ENCODE measurements around the gene KRT86. TPM values are rescaled to one million over a fixed set of nuclear protein-coding genes. Genes with fewer than 3 reads are reported as not detected.

KRT86 gene
- total and polyA plus RNA-seq, 4 experiments from 2014 or later = not detected

DNA sequence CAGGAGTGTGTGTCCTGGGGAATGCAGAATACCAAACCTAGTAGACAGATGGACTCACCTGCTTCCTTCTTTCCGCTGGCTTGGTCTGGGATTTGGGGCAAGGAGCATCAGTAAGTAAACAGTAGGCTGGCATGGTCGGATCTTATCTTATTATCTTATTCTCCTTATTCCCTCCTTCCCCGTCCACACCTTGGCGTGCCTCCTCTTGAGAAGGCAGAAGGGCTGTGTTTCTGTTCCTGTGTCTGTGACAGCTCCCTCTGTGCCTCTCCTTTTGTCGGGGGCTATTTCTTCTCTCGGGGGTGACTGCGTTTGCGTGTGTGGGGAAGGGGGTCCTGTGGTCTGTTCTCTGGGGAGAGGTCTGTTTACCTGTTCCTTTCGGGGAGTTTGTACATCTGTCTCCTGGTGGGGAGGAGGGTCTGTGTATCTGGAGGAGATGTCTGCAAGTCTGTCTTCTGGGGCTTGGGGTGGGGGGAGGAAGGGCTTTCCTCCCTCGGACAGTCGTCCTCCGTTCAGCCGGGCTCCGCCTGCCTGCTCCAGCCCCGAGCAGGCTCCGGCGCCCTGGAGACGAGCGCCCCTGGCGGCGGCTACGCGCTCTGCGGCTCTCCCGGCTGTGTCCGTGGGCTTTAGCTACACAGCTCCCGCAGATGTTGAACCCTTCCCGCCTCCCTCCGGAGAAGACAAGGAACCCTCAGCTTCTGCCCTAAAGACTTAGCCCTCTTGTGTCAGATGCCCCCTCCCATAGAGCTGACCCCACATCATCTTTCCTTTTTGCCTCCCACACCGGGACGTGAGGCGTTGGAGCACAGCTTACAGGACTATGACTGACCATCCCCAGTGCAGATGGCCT, 4.4 kb downstream of the KRT86 start:
- Histone ChIP-seq H3K27me3 (ENCODE audit: insufficient read depth, low read length) (no peaks in the 10 kb centered on the region), H3K4me3 (ENCODE audit: low read length in 2 of 2) (no peak overlapping the region), H3K36me3 (ENCODE audit: insufficient read depth, low read length) (no peaks in the 10 kb centered on the region), H3K4me1 (ENCODE audit: insufficient read depth, low read length) (no peaks in the 10 kb centered on the region), H3K9me3 (ENCODE audit: control insufficient read depth in 1 of 2, low read length in 2 of 2) (no peaks in the 10 kb centered on the region), H3K27ac (ENCODE audit: low read depth, low read length) (no peak overlapping the region)
- no peaks in the 10 kb centered on the region for H3K9me3 Mint-ChIP-seq
- intact Hi-C loops (cut with micrococcal nuclease) = loop anchor here (2.0 to 5.0 kb wide), 2 partner anchors 49 to 122 kb away; no protein-coding TSS in a partner anchor
- peak; percentile 44 to 60 (median 55) for DNase-seq
- CTCF ChIA-PET (ENCODE audit: partially characterized antibody) = interaction anchor here (0.6 to 7.5 kb wide), 35 partner anchors 8 to 136 kb away, joined by 3 to 77 read pairs (median 4); partner anchors contain the start of genes KRT80 and KRT83
- POLR2A ChIA-PET (ENCODE audit: partially characterized antibody) = no interaction called here
- H3K4me3 Mint-ChIP-seq = peak overlapping the region in 5 of 8 donors; percentile 6 to 55 (median 44)
- no peak overlapping the region for H3K27ac Mint-ChIP-seq
- H3K4me1 Mint-ChIP-seq = peaks cover 3 to 5% (median 3%) of the 10 kb centered on the region in 4 donors
- H3K36me3 Mint-ChIP-seq = no peaks in the 10 kb centered on the region
- H3K27me3 Mint-ChIP-seq = peaks cover 8 to 13% of the 10 kb centered on the region in 2 donors

DNA sequence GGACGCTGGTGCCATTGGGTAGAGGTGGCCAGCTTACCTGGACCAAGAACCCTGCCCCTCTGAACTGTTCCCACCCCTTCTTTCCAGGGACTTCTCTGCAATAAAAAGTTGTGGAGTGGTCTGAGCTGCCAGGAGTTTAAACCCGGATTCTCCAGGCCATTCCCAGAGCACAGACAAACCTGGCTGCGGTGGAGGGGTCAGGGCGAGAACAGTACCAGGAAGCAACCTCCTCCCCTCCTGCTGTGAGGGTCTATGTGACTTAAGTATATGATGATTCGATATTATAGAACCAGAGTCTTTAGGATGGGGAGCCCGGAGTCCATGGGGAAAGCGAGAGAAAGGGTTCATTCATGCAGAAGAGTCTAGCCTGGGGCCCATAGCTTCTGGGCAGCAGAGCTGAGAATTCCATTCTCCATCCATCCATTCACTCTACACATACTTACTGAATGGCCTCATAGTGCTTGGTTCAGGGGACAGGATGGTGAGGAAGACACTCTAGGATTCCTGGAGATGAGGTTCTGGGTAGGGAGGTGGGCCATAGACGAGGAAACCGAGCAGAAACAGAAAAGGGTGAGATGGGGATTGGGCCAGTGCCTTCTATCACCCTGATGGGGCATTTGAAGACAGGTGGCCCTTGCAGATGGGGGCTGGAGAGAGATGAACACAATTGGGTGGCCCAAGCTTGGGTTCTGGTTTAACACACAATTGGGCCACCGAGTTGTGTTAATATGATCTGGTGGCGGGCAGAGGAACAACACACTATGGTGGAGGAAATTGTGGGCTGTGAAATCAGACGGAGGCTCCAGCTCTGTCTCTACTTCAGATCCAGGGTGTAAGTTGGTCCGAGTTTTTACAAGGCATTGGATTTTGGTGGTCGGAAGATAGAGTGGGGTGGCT, 5.2 kb downstream of the KRT86 start:
- intact Hi-C loops (cut with micrococcal nuclease) = loop anchor here (2.0 to 5.0 kb wide), 2 partner anchors 48 to 123 kb away; no protein-coding TSS in a partner anchor
- POLR2A ChIA-PET (ENCODE audit: partially characterized antibody) = no interaction called here
- no peak overlapping the region for H3K27ac Mint-ChIP-seq
- no peak for DNase-seq
- peaks cover 3 to 5% (median 3%) of the 10 kb centered on the region in 4 donors for H3K4me1 Mint-ChIP-seq
- H3K4me1 ChIP-seq (ENCODE audit: insufficient read depth, low read length) = no peaks in the 10 kb centered on the region
- H3K27me3 Mint-ChIP-seq = peaks cover 8 to 13% of the 10 kb centered on the region in 2 donors
- H3K4me3 ChIP-seq (ENCODE audit: low read length in 2 of 2) = no peak overlapping the region
- CTCF ChIA-PET (ENCODE audit: partially characterized antibody) = interaction anchor here (0.6 to 7.5 kb wide), 32 partner anchors 12 to 137 kb away, joined by 3 to 77 read pairs (median 4); partner anchors contain the start of genes KRT80 and KRT83
- no peaks in the 10 kb centered on the region for H3K9me3 Mint-ChIP-seq
- H3K9me3 ChIP-seq (ENCODE audit: control insufficient read depth in 1 of 2, low read length in 2 of 2) = no peaks in the 10 kb centered on the region
- no peaks in the 10 kb centered on the region for H3K27me3 ChIP-seq (ENCODE audit: insufficient read depth, low read length)
- no peaks in the 10 kb centered on the region for H3K36me3 ChIP-seq (ENCODE audit: insufficient read depth, low read length)
- no peaks in the 10 kb centered on the region for H3K36me3 Mint-ChIP-seq
- H3K27ac ChIP-seq (ENCODE audit: low read depth, low read length) = no peak overlapping the region
- peak overlapping the region in 1 of 8 donors; percentile 17 for H3K4me3 Mint-ChIP-seq

DNA sequence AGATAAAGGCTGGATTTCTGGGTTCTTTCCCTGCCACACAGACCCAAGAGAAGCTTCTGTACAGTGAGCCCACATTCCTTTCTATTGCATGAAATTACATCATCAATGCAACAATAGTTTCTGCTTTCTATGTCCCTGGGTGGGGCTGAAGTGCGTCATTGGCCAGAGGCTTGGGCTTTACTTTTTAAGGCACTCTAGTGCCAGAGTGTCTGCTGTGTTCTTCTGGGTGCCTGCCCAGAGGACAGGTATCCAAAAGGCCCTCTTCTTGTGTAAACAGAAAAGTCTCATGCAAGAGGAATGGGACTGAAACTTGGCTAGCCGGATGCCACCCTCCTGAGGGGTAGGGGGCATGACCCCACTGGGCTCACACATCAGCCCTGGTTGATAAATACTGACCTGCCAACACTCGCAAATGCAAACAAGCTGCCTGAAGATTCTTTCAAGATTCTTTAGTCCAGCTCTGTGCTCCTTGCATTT, 5.9 kb downstream of the KRT86 start:
- Mint-ChIP-seq H3K27me3 (peaks cover 8 to 13% of the 10 kb centered on the region in 2 donors), H3K4me1 (peaks cover 3 to 5% (median 3%) of the 10 kb centered on the region in 4 donors), H3K9me3 (no peaks in the 10 kb centered on the region), H3K27ac (no peak overlapping the region), H3K36me3 (no peaks in the 10 kb centered on the region), H3K4me3 (no peak overlapping the region)
- Histone ChIP-seq H3K4me1 (ENCODE audit: insufficient read depth, low read length) (no peaks in the 10 kb centered on the region), H3K4me3 (ENCODE audit: low read length in 2 of 2) (no peak overlapping the region), H3K27ac (ENCODE audit: low read depth, low read length) (no peak overlapping the region), H3K36me3 (ENCODE audit: insufficient read depth, low read length) (no peaks in the 10 kb centered on the region), H3K27me3 (ENCODE audit: insufficient read depth, low read length) (no peaks in the 10 kb centered on the region), H3K9me3 (ENCODE audit: control insufficient read depth in 1 of 2, low read length in 2 of 2) (no peaks in the 10 kb centered on the region)
- no peak for DNase-seq
- ChIA-PET CTCF (ENCODE audit: partially characterized antibody) (interaction anchor here (0.6 to 7.5 kb wide), 9 partner anchors 12 to 125 kb away, joined by 3 to 77 read pairs (median 20); no protein-coding TSS in a partner anchor), POLR2A (ENCODE audit: partially characterized antibody) (no interaction called here)
- intact Hi-C loops (cut with micrococcal nuclease) = no loop called here

DNA sequence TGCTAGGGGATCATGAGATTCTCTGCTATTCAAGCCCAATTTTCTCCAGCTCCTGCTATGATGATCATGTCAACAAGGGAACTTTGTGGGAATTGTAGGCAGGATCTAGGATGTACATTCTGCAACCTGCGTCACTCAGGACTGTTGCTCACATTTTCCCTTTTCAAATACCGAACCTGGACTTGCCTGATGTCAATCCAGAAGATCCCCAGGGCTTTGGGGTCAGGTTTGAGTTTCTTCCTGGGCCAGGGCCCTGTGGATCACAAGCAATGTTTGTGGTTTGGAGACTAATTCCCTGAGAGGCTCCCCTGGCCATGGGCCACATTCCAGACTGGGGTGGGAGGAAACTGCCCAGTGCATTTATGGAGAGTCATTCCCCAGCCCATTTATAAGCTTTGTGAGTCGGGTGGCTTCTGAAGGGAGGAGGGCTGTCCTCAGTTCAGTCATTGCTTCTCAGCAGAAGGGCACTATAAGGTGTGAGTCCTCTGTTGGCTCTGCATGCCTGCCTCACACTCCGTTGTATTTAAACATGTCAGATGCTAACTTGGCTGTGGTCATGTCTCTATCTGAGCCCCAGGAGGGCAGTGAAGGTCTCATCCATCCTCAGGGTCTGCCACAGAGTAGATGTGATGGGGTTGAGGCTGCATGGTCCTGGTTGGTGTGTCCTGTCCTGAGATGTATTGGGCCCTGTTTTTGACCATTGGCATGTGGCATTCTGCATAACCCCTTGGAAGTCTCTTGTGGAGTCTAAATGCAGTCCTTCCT, 6.5 kb downstream of the KRT86 start:
- Mint-ChIP-seq H3K27me3 (peaks cover 8 to 15% of the 10 kb centered on the region in 2 donors), H3K4me3 (no peak overlapping the region), H3K36me3 (no peaks in the 10 kb centered on the region), H3K27ac (no peak overlapping the region), H3K4me1 (peaks cover 3 to 5% (median 3%) of the 10 kb centered on the region in 4 donors), H3K9me3 (no peaks in the 10 kb centered on the region)
- H3K27me3 ChIP-seq (ENCODE audit: insufficient read depth, low read length) = no peaks in the 10 kb centered on the region
- no peak overlapping the region for H3K27ac ChIP-seq (ENCODE audit: low read depth, low read length)
- ChIA-PET CTCF (ENCODE audit: partially characterized antibody) (interaction anchor here (0.6 to 7.5 kb wide), 9 partner anchors 13 to 126 kb away, joined by 3 to 77 read pairs (median 20); no protein-coding TSS in a partner anchor), POLR2A (ENCODE audit: partially characterized antibody) (no interaction called here)
- no peak overlapping the region for H3K4me3 ChIP-seq (ENCODE audit: low read length in 2 of 2)
- intact Hi-C loops (cut with micrococcal nuclease) = no loop called here
- DNase-seq = no peak
- no peaks in the 10 kb centered on the region for H3K9me3 ChIP-seq (ENCODE audit: control insufficient read depth in 1 of 2, low read length in 2 of 2)
- no peaks in the 10 kb centered on the region for H3K4me1 ChIP-seq (ENCODE audit: insufficient read depth, low read length)
- no peaks in the 10 kb centered on the region for H3K36me3 ChIP-seq (ENCODE audit: insufficient read depth, low read length)

DNA sequence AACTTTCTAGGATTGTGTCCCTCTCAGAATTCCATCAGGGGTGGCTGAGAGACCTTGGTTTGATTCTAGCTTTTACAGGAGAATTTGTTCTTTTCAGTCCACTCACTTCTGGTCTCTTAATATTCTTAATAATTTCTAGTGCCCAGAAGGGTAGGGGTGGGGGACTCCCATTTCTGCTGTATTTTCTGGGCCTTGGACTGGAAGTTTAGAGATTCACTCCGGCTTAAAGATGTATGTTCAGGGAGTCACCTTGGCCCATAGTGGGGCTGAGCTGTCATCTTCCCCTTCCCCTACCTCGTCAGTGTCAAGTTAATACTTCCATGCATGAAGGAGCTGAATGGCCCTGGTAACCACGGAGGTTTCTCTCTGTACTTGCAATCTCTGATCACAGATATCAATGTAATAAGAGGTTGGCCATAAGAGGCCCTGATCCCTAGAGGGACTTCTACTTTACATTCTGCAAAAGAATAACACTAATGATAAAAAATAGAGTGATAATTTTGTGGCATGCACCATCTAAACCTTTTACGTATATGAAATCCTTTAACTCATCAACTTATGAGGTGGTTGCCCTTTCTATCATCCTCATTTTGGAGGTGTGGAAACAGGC, 10.2 kb downstream of the KRT86 start:
- H3K36me3 Mint-ChIP-seq = no peaks in the 10 kb centered on the region
- Histone ChIP-seq H3K4me3 (ENCODE audit: low read length in 2 of 2) (no peak overlapping the region), H3K27ac (ENCODE audit: low read depth, low read length) (no peak overlapping the region), H3K4me1 (ENCODE audit: insufficient read depth, low read length) (no peaks in the 10 kb centered on the region), H3K27me3 (ENCODE audit: insufficient read depth, low read length) (no peaks in the 10 kb centered on the region), H3K36me3 (ENCODE audit: insufficient read depth, low read length) (no peaks in the 10 kb centered on the region), H3K9me3 (ENCODE audit: control insufficient read depth in 1 of 2, low read length in 2 of 2) (no peaks in the 10 kb centered on the region)
- POLR2A ChIA-PET (ENCODE audit: partially characterized antibody) = no interaction called here
- no peak overlapping the region for H3K27ac Mint-ChIP-seq
- peaks cover 2 to 10% of the 10 kb centered on the region in 2 donors for H3K27me3 Mint-ChIP-seq
- no peaks in the 10 kb centered on the region for H3K9me3 Mint-ChIP-seq
- intact Hi-C loops (cut with micrococcal nuclease) = no loop called here
- peaks cover 0 to 2% (median 0%) of the 10 kb centered on the region in 4 donors for H3K4me1 Mint-ChIP-seq
- no peak overlapping the region for H3K4me3 Mint-ChIP-seq
- DNase-seq = no peak
- CTCF ChIA-PET (ENCODE audit: partially characterized antibody) = interaction anchor here (0.6 to 1.5 kb wide), 5 partner anchors 10 to 43 kb away, joined by 3 to 5 read pairs (median 4); partner anchors contain the start of gene KRT86

DNA sequence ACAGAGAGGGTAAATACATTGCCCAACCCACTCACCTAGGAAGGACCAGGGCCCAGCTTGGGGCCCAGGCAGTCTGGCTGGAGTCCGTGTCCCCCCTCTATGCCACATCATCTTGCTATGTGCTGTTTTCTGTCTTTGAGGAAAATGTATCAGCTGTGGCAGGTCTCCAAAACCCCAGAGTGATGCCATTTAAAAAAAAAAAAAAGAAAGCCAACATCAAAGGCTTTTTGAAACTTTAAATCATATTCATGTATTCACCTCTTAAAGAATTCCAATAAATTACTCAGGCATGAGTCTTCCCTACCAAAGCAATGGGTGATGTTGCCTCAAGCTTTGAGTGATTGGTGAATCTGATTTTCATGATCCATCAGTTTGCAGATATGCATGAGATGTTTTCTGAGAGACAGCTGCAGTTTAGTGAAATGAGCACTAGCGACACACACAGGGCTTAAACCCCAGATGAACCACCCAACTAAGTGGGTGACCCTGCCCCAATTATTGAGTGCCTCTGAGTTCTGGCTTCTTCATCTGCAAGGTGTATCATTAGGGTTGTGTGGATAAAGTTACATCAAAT, 10.8 kb downstream of the KRT86 start:
- intact Hi-C loops (cut with micrococcal nuclease) = no loop called here
- Mint-ChIP-seq H3K4me3 (no peak overlapping the region), H3K27ac (no peak overlapping the region), H3K27me3 (peaks cover 2 to 10% of the 10 kb centered on the region in 2 donors), H3K4me1 (peaks cover 0 to 2% (median 0%) of the 10 kb centered on the region in 4 donors), H3K9me3 (no peaks in the 10 kb centered on the region), H3K36me3 (no peaks in the 10 kb centered on the region)
- CTCF ChIA-PET (ENCODE audit: partially characterized antibody) = interaction anchor here (0.7 to 1.5 kb wide), 3 partner anchors 10 to 42 kb away, joined by 3 to 5 read pairs (median 4); partner anchors contain the start of gene KRT86
- POLR2A ChIA-PET (ENCODE audit: partially characterized antibody) = no interaction called here
- no peaks in the 10 kb centered on the region for H3K9me3 ChIP-seq (ENCODE audit: control insufficient read depth in 1 of 2, low read length in 2 of 2)
- H3K36me3 ChIP-seq (ENCODE audit: insufficient read depth, low read length) = no peaks in the 10 kb centered on the region
- H3K27ac ChIP-seq (ENCODE audit: low read depth, low read length) = no peak overlapping the region
- DNase-seq = no peak
- H3K27me3 ChIP-seq (ENCODE audit: insufficient read depth, low read length) = no peaks in the 10 kb centered on the region
- no peak overlapping the region for H3K4me3 ChIP-seq (ENCODE audit: low read length in 2 of 2)
- no peaks in the 10 kb centered on the region for H3K4me1 ChIP-seq (ENCODE audit: insufficient read depth, low read length)
